ENCODE measurements around the gene MIOS. TPM values are rescaled to one million over a fixed set of nuclear protein-coding genes. Genes with fewer than 3 reads are reported as not detected.

The MIOS gene
- total RNA-seq, 4 donors from 2014 or later: 37.2 to 48.7 (median 42.6) TPM

GRCh38 chr7:7565746-7566650, 686 bp upstream of the MIOS start:
- peak overlapping the region in 2 of 3 donors; percentile 33 to 74 for H3K4me3 ChIP-seq (replicated peaks in 1 of 3)
- peak; percentile 21 to 23 for DNase-seq
- H3K27ac ChIP-seq: peak overlapping the region; percentile 90 to 95 (median 94)
- no peaks in the 10 kb centered on the region for H3K27me3 ChIP-seq
- H3K36me3 ChIP-seq: no peaks in the 10 kb centered on the region
- no peaks in the 10 kb centered on the region for H3K9me3 ChIP-seq
- peaks cover 20 to 33% of the 10 kb centered on the region in 2 donors for H3K4me1 ChIP-seq
- TF ChIP-seq CTCF (IDR thresholded peaks at IDR 0.05): no peak
- no peak for TF ChIP-seq POLR2A (IDR thresholded peaks at IDR 0.05)
- intact Hi-C loops (cut with DNase I): no loop called here
- 80 to 82% methylated on average over 26 of the region's 26 CpGs for WGBS, 2 donors

- DNase-seq: no peak
- Histone ChIP-seq H3K4me1 (peaks cover 20 to 33% of the 10 kb centered on the region in 2 donors), H3K4me3 (replicated peaks in 1 of 3) (no peak overlapping the region), H3K9me3 (no peaks in the 10 kb centered on the region), H3K27ac (no peak overlapping the region), H3K27me3 (no peaks in the 10 kb centered on the region), H3K36me3 (no peaks in the 10 kb centered on the region)
- intact Hi-C loops (cut with DNase I): no loop called here
- no peak for TF ChIP-seq POLR2A (IDR thresholded peaks at IDR 0.05)
- TF ChIP-seq CTCF (IDR thresholded peaks at IDR 0.05): no peak
- WGBS, 2 donors: 59 to 61% methylated on average over 2 of the region's 2 CpGs
Observed at GRCh38 chr7:7567898-7568531, 1.3 kb downstream of the MIOS start.

GRCh38 chr7:7568553-7568952, 1.9 kb downstream of the MIOS start:
- no peaks in the 10 kb centered on the region for H3K36me3 ChIP-seq
- no peaks in the 10 kb centered on the region for H3K27me3 ChIP-seq
- intact Hi-C loops (cut with DNase I): no loop called here
- H3K4me3 ChIP-seq (replicated peaks in 1 of 3): no peak overlapping the region
- H3K27ac ChIP-seq: no peak overlapping the region
- DNase-seq: no peak
- H3K4me1 ChIP-seq: peaks cover 20 to 31% of the 10 kb centered on the region in 2 donors
- TF ChIP-seq POLR2A (IDR thresholded peaks at IDR 0.05) (no peak), CTCF (IDR thresholded peaks at IDR 0.05) (no peak)
- no peaks in the 10 kb centered on the region for H3K9me3 ChIP-seq
- WGBS, 2 donors: 89 to 93% methylated on average over 4 of the region's 4 CpGs

GRCh38 chr7:7569081-7569527, 2.4 kb downstream of the MIOS start:
- intact Hi-C loops (cut with DNase I): no loop called here
- Histone ChIP-seq H3K27ac (no peak overlapping the region), H3K36me3 (no peaks in the 10 kb centered on the region), H3K4me3 (replicated peaks in 1 of 3) (no peak overlapping the region), H3K27me3 (no peaks in the 10 kb centered on the region), H3K4me1 (peaks cover 20 to 26% of the 10 kb centered on the region in 2 donors), H3K9me3 (no peaks in the 10 kb centered on the region)
- no peak for TF ChIP-seq POLR2A (IDR thresholded peaks at IDR 0.05)
- no peak for TF ChIP-seq CTCF (IDR thresholded peaks at IDR 0.05)
- 66 to 71% methylated on average over 5 of the region's 5 CpGs for WGBS, 2 donors
- DNase-seq: no peak

GRCh38 chr7:7569615-7570014, 2.9 kb downstream of the MIOS start:
- WGBS, 2 donors: 80 to 88% methylated on average over 3 of the region's 3 CpGs
- no peak overlapping the region for H3K27ac ChIP-seq
- TF ChIP-seq POLR2A (IDR thresholded peaks at IDR 0.05): no peak
- no peak for DNase-seq
- peaks cover 20 to 24% of the 10 kb centered on the region in 2 donors for H3K4me1 ChIP-seq
- no peaks in the 10 kb centered on the region for H3K9me3 ChIP-seq
- H3K36me3 ChIP-seq: no peaks in the 10 kb centered on the region
- intact Hi-C loops (cut with DNase I): no loop called here
- H3K27me3 ChIP-seq: no peaks in the 10 kb centered on the region
- H3K4me3 ChIP-seq (replicated peaks in 1 of 3): no peak overlapping the region

All from thyroid gland (tissue), 4 donors.